Activated T-helper 2 cell treated with anti-CD3 and anti-CD28 coated beads, Interferon-gamma antibody, Interleukin-2, Interleukin-4, amounts not matched to agents 10 μg/mL and 5 μg/mL and 100 μg/mL, durations not matched to agents 14 hours and 24 hours and 36 hours (primary cell): ENCODE measurements around the gene BACH1. TPM values are rescaled to one million over a fixed set of nuclear protein-coding genes. Genes with fewer than 3 reads are reported as not detected.

Experiments
- DNase-seq: peaks from one replicate; pipeline ENCODE4 v3.0.0; 2021; ENCODE audit warnings: low spot score
- H3K27ac Mint-ChIP-seq: one replicate; pipeline ENCODE4 v1.8.0; 2021; ENCODE audit warnings: mixed read lengths
- H3K27me3 Mint-ChIP-seq: one replicate; pipeline ENCODE4 v1.8.0; 2021; ENCODE audit warnings: low read depth, mixed read lengths
- H3K36me3 Mint-ChIP-seq: one replicate; pipeline ENCODE4 v1.8.0; 2021; ENCODE audit warnings: low read depth, mixed read lengths
- H3K4me1 Mint-ChIP-seq: one replicate; pipeline ENCODE4 v1.8.0; 2021; ENCODE audit warnings: low read depth, mixed read lengths
- H3K4me3 Mint-ChIP-seq: one replicate; pipeline ENCODE4 v1.8.0; 2021; ENCODE audit warnings: low read depth, mild to moderate bottlenecking, moderate library complexity, mixed read lengths
- H3K9me3 Mint-ChIP-seq: one replicate; pipeline ENCODE4 v1.8.0; 2021; ENCODE audit warnings: mixed read lengths
- intact Hi-C: fragments of 100-400 bp; cut with micrococcal nuclease; formaldehyde crosslinking; loops from one replicate; pipeline ENCODE4 v1.15.1; 2023
- total RNA-seq: library from RNA; stranded (reverse); gene quantifications from 2 replicates; pipeline ENCODE4 v1.2.3, GENCODE V29; 2022

The BACH1 gene
- total RNA-seq, 1 donor from 2014 or later, result 37.9 TPM

GRCh38 chr21:29297483-29298347 is 1.0 kb upstream of the BACH1 start:
- DNase-seq, result no peak

GRCh38 chr21:29299046-29299915 is 559 bp downstream of the BACH1 start:
- Mint-ChIP-seq H3K4me3 (peak overlapping the region; percentile 93), H3K27me3 (peaks cover 10% of the 10 kb centered on the region), H3K36me3 (peaks cover 4% of the 10 kb centered on the region), H3K9me3 (no peaks in the 10 kb centered on the region), H3K27ac (peak overlapping the region; percentile 91), H3K4me1 (peaks cover 44% of the 10 kb centered on the region)
- intact Hi-C loops, result loop anchor here (2.0 kb wide), 3 partner anchors 44 to 306 kb away; partner anchors contain the start of gene LTN1
- peak; percentile 54 for DNase-seq

More at GRCh38 chr21:29297483-29298347, 1.0 kb upstream of the BACH1 start:
- H3K9me3 Mint-ChIP-seq, result no peaks in the 10 kb centered on the region
- H3K4me1 Mint-ChIP-seq, result peaks cover 40% of the 10 kb centered on the region
- intact Hi-C loops, result loop anchor here (1.0 to 2.0 kb wide), 4 partner anchors 45 to 305 kb away; partner anchors contain the start of gene LTN1
- peaks cover 13% of the 10 kb centered on the region for H3K27me3 Mint-ChIP-seq
- no peak overlapping the region for H3K27ac Mint-ChIP-seq
- H3K36me3 Mint-ChIP-seq, result peaks cover 4% of the 10 kb centered on the region
- H3K4me3 Mint-ChIP-seq, result peak overlapping the region; percentile 54

- peaks cover 50% of the 10 kb centered on the region for H3K4me1 Mint-ChIP-seq
- intact Hi-C loops, result loop anchor here (1.0 to 5.0 kb wide), 8 partner anchors 43 to 307 kb away; partner anchors contain the start of genes CCT8 and LTN1
- peak overlapping the region; percentile 93 for H3K4me3 Mint-ChIP-seq
- peak; percentile 21 for DNase-seq
- peaks cover 4% of the 10 kb centered on the region for H3K36me3 Mint-ChIP-seq
- H3K9me3 Mint-ChIP-seq, result no peaks in the 10 kb centered on the region
- peak overlapping the region; percentile 91 for H3K27ac Mint-ChIP-seq
- peaks cover 6% of the 10 kb centered on the region for H3K27me3 Mint-ChIP-seq
Observed at GRCh38 chr21:29299916-29300806, 1.4 kb downstream of the BACH1 start.

- H3K27ac Mint-ChIP-seq, result peak overlapping the region; percentile 91
- peaks cover 7% of the 10 kb centered on the region for H3K36me3 Mint-ChIP-seq
- peaks cover 49% of the 10 kb centered on the region for H3K4me1 Mint-ChIP-seq
- peaks cover 6% of the 10 kb centered on the region for H3K27me3 Mint-ChIP-seq
- H3K9me3 Mint-ChIP-seq, result no peaks in the 10 kb centered on the region
- no peak for DNase-seq
- intact Hi-C loops, result loop anchor here (1.0 to 5.0 kb wide), 5 partner anchors 71 to 227 kb away; partner anchors contain the start of gene CCT8
- peak overlapping the region; percentile 93 for H3K4me3 Mint-ChIP-seq
Observed at GRCh38 chr21:29300807-29301138, 2.1 kb downstream of the BACH1 start.

GRCh38 chr21:29301691-29302090 is 3.0 kb downstream of the BACH1 start:
- peaks cover 15% of the 10 kb centered on the region for H3K36me3 Mint-ChIP-seq
- peaks cover 6% of the 10 kb centered on the region for H3K27me3 Mint-ChIP-seq
- peak overlapping the region; percentile 34 for H3K4me3 Mint-ChIP-seq
- peaks cover 52% of the 10 kb centered on the region for H3K4me1 Mint-ChIP-seq
- no peak overlapping the region for H3K27ac Mint-ChIP-seq
- intact Hi-C loops, result loop anchor here (2.0 to 5.0 kb wide), 2 partner anchors 154 to 209 kb away; no protein-coding TSS in a partner anchor
- no peaks in the 10 kb centered on the region for H3K9me3 Mint-ChIP-seq
- DNase-seq, result no peak

GRCh38 chr21:29302359-29302875 is 3.7 kb downstream of the BACH1 start:
- peaks cover 56% of the 10 kb centered on the region for H3K4me1 Mint-ChIP-seq
- peak overlapping the region; percentile 2 for H3K27ac Mint-ChIP-seq
- H3K36me3 Mint-ChIP-seq, result peaks cover 15% of the 10 kb centered on the region
- DNase-seq, result no peak
- peaks cover 2% of the 10 kb centered on the region for H3K27me3 Mint-ChIP-seq
- intact Hi-C loops, result loop anchor here (5.0 kb wide), 1 partner anchor 155 kb away; no protein-coding TSS in a partner anchor
- H3K4me3 Mint-ChIP-seq, result no peak overlapping the region
- H3K9me3 Mint-ChIP-seq, result no peaks in the 10 kb centered on the region

- DNase-seq, result no peak
- Mint-ChIP-seq H3K27ac (peak overlapping the region; percentile 31), H3K4me3 (no peak overlapping the region), H3K27me3 (no peaks in the 10 kb centered on the region), H3K4me1 (peaks cover 62% of the 10 kb centered on the region), H3K9me3 (no peaks in the 10 kb centered on the region), H3K36me3 (peaks cover 15% of the 10 kb centered on the region)
- intact Hi-C loops, result loop anchor here (5.0 kb wide), 1 partner anchor 156 kb away; no protein-coding TSS in a partner anchor
Observed at GRCh38 chr21:29303288-29303687, 4.6 kb downstream of the BACH1 start.

- Mint-ChIP-seq H3K4me1 (peaks cover 64% of the 10 kb centered on the region), H3K36me3 (peaks cover 18% of the 10 kb centered on the region), H3K4me3 (no peak overlapping the region), H3K9me3 (no peaks in the 10 kb centered on the region), H3K27me3 (no peaks in the 10 kb centered on the region), H3K27ac (no peak overlapping the region)
- no peak for DNase-seq
- intact Hi-C loops, result loop anchor here (5.0 kb wide), 1 partner anchor 157 kb away; no protein-coding TSS in a partner anchor
Observed at GRCh38 chr21:29304597-29304996, 5.9 kb downstream of the BACH1 start.

GRCh38 chr21:29305068-29305467 is 6.3 kb downstream of the BACH1 start:
- DNase-seq, result no peak
- no peak overlapping the region for H3K4me3 Mint-ChIP-seq
- H3K4me1 Mint-ChIP-seq, result peaks cover 60% of the 10 kb centered on the region
- H3K36me3 Mint-ChIP-seq, result peaks cover 18% of the 10 kb centered on the region
- H3K27me3 Mint-ChIP-seq, result no peaks in the 10 kb centered on the region
- intact Hi-C loops, result no loop called here
- H3K27ac Mint-ChIP-seq, result no peak overlapping the region
- H3K9me3 Mint-ChIP-seq, result no peaks in the 10 kb centered on the region

GRCh38 chr21:29305561-29305960 is 6.8 kb downstream of the BACH1 start:
- peaks cover 58% of the 10 kb centered on the region for H3K4me1 Mint-ChIP-seq
- H3K27me3 Mint-ChIP-seq, result no peaks in the 10 kb centered on the region
- DNase-seq, result no peak
- H3K27ac Mint-ChIP-seq, result peak overlapping the region; percentile 84
- H3K4me3 Mint-ChIP-seq, result peak overlapping the region; percentile 5
- intact Hi-C loops, result no loop called here
- H3K36me3 Mint-ChIP-seq, result peaks cover 18% of the 10 kb centered on the region
- H3K9me3 Mint-ChIP-seq, result no peaks in the 10 kb centered on the region

- H3K9me3 Mint-ChIP-seq, result no peaks in the 10 kb centered on the region
- no peak overlapping the region for H3K4me3 Mint-ChIP-seq
- H3K27me3 Mint-ChIP-seq, result no peaks in the 10 kb centered on the region
- peak overlapping the region; percentile 52 for H3K27ac Mint-ChIP-seq
- peaks cover 27% of the 10 kb centered on the region for H3K36me3 Mint-ChIP-seq
- H3K4me1 Mint-ChIP-seq, result peaks cover 48% of the 10 kb centered on the region
- DNase-seq, result no peak
- intact Hi-C loops, result loop anchor here (1.0 to 2.0 kb wide), 2 partner anchors 35 to 74 kb away; no protein-coding TSS in a partner anchor
Observed at GRCh38 chr21:29306920-29307319, 8.2 kb downstream of the BACH1 start.
